Transverse colon (tissue), 4 donors: Measurements from ENCODE around the gene ALOX5AP.

Source experiments
- EP300 ChIP-seq: sonication (generic); formaldehyde crosslinking; IDR thresholded peaks from one replicate; pipeline ENCODE4 v1.6.1; 2017; ENCODE audit warnings: antibody characterized with exemption, low read depth
- POLR2A ChIP-seq: fragments of 450-650 bp; IDR thresholded peaks from one replicate; pipeline ENCODE4 v1.6.1; 2016; ENCODE audit warnings: antibody characterized with exemption, mild to moderate bottlenecking, moderate library complexity
- POLR2AphosphoS5 ChIP-seq, 3 donors: sonication (generic); formaldehyde crosslinking; IDR thresholded peaks; one replicate each; pipeline ENCODE4 v1.6.1; 2016; ENCODE audit warnings: antibody characterized with exemption in 3 of 3
- TF ChIP-seq, protein P1 (sequence below), 5 experiments: fragments of 200-600 bp in 3 of 5; fragments of 450-650 bp in 2 of 5; sonication (generic) in 3 of 5; IDR thresholded peaks; 1 replicate in 2 of 5; 2 replicates in 3 of 5; pipeline ENCODE4 v1.5.1; 2016 to 2017; ENCODE audit warnings: antibody characterized with exemption in 5 of 5, inconsistent platforms in 3 of 5, mild to moderate bottlenecking in 2 of 5, moderate library complexity in 1 of 5

DNA sequence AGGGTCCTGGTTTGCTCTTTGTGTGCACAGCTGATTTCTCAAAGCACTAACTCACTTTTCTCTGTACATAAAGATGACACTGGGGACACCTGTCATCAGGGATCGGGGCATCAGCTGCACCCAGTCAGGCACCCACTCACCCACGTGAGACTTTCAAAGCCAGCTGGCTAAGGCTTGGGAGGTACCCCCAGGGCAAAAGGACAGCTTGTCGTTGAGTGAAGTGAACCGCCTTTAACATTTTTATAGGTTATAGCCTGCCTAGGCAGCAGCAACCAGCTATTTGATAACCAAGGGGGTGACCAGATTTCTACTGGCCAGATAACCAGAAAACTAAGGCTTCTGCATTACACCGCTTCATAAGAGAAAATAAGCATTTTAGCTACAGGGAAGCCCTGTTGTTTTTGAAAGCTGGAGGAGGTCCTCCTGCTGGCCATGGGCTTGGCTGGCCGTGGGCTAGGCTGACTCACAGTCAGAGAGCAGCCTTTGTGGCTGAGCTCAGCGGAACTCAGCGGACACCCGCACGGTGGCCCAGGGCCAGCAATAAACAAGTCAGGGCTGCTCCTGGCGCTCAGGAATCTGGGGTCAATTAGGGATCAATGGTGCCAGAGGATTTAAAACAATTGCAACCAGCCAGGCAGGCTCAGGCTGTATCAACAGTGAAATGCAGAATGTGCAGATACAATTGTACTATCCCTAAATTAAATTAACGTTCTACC is 57.1 kb downstream of the ALOX5AP start:
- no peak for TF ChIP-seq POLR2AphosphoS5 (IDR thresholded peaks at IDR 0.05)
- TF ChIP-seq, protein P1, sequence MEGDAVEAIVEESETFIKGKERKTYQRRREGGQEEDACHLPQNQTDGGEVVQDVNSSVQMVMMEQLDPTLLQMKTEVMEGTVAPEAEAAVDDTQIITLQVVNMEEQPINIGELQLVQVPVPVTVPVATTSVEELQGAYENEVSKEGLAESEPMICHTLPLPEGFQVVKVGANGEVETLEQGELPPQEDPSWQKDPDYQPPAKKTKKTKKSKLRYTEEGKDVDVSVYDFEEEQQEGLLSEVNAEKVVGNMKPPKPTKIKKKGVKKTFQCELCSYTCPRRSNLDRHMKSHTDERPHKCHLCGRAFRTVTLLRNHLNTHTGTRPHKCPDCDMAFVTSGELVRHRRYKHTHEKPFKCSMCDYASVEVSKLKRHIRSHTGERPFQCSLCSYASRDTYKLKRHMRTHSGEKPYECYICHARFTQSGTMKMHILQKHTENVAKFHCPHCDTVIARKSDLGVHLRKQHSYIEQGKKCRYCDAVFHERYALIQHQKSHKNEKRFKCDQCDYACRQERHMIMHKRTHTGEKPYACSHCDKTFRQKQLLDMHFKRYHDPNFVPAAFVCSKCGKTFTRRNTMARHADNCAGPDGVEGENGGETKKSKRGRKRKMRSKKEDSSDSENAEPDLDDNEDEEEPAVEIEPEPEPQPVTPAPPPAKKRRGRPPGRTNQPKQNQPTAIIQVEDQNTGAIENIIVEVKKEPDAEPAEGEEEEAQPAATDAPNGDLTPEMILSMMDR (IDR thresholded peaks at IDR 0.05), result peak in 2 of 5 experiments; percentile 9 to 13
- no peak for TF ChIP-seq POLR2A
- TF ChIP-seq EP300, result no peak
